MCF 10A (cell line): ENCODE data around the gene FHL1. TPM values are rescaled to one million over a fixed set of nuclear protein-coding genes. Genes with fewer than 3 reads are reported as not detected.
A peak's percentile ranks its signal among the peaks of the same experiment; 100 is the strongest.

Source experiments
- BruUV-seq: library from RNA; stranded (reverse); fragments of 400-500 nt; replicated peaks from 2 replicates; lab custom pipeline; 2021; lab: Mats Ljungman, UMichigan
- CTCF ChIA-PET: fragments of 300-600 bp; sonication (Branson Sonifier 250); formaldehyde crosslinking; extraction: SDS; loops from one replicate; lab custom pipeline; 2021; ENCODE audit warnings: antibody characterized with exemption, inconsistent platforms; lab: Yijun Ruan, JAX
- POLR2A ChIA-PET: fragments of 300-600, 350-650 bp; sonication (Branson Sonifier 250); formaldehyde crosslinking; extraction: SDS; loops from one replicate; lab custom pipeline; 2020; ENCODE audit warnings: antibody characterized with exemption, inconsistent platforms; lab: Yijun Ruan, JAX
- DNase-seq: peaks from one replicate; pipeline ENCODE4 v3.0.0-alpha.2; 2018; ENCODE audit not compliant: unreplicated experiment
- H3K27ac Mint-ChIP-seq: one replicate; pipeline ENCODE4 v1.8.0; 2022; ENCODE audit warnings: mild to moderate bottlenecking, low read depth, mixed read lengths; ENCODE audit not compliant: unreplicated experiment
- H3K27me3 Mint-ChIP-seq: one replicate; pipeline ENCODE4 v1.8.0; 2022; ENCODE audit warnings: mixed read lengths; ENCODE audit not compliant: insufficient read depth, unreplicated experiment
- H3K36me3 Mint-ChIP-seq: one replicate; pipeline ENCODE4 v1.8.0; 2022; ENCODE audit warnings: mild to moderate bottlenecking, moderate library complexity, mixed read lengths; ENCODE audit not compliant: insufficient read depth, unreplicated experiment
- H3K4me1 Mint-ChIP-seq: one replicate; pipeline ENCODE4 v1.8.0; 2022; ENCODE audit warnings: mixed read lengths; ENCODE audit not compliant: insufficient read depth, unreplicated experiment
- H3K4me3 Mint-ChIP-seq: one replicate; pipeline ENCODE4 v1.8.0; 2022; ENCODE audit warnings: mild to moderate bottlenecking, moderate library complexity, mixed read lengths; ENCODE audit not compliant: unreplicated experiment
- H3K9me3 Mint-ChIP-seq: one replicate; pipeline ENCODE4 v1.8.0; 2022; ENCODE audit warnings: mixed read lengths; ENCODE audit not compliant: unreplicated experiment
- intact Hi-C: fragments of 100-400 bp; cut with micrococcal nuclease; formaldehyde crosslinking; loops from 2 replicates; pipeline ENCODE4 v1.14.1; 2022
- total RNA-seq: library from RNA; stranded (reverse); gene quantifications from 2 replicates; pipeline ENCODE4 v1.2.3, GENCODE V29; 2022
- TF ChIP-seq, protein P1 (sequence below): fragments of 200-600 bp; IDR thresholded peaks from one replicate; pipeline ENCODE4 v1.8.0; 2022; ENCODE audit warnings: antibody characterized with exemption, mild to moderate bottlenecking; ENCODE audit not compliant: unreplicated experiment

Gene FHL1
- total RNA-seq, 1 experiment from 2014 or later, result 16.6 TPM

DNA sequence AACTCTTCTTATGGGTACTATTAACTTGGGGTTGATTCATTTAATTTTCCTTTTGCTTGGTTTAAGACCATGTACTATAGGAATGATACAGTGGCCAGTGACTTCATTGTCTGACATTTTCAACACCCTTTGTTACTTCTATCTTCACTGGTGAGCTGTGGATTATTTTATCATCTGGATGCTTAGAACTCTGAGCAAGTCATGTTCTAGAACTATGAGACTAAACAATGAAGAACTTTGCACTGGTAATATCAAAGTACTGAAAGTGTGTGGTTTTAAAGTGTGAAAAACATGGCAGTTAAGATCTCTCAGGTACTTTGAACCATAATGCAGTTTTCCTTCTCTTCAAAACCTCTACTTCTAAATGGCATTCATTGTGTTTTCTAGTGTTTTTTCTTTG is 56.1 kb downstream of the FHL1 start:
- intact Hi-C loops, result no loop called here
- CTCF ChIA-PET, result interaction anchor here (0.6 to 4.2 kb wide), 5 partner anchors 40 to 493 kb away, joined by 3 to 20 read pairs (median 3); no protein-coding TSS in a partner anchor
- Mint-ChIP-seq H3K9me3 (no peaks in the 10 kb centered on the region), H3K27ac (no peak overlapping the region), H3K27me3 (peaks cover 81% of the 10 kb centered on the region), H3K4me3 (no peak overlapping the region), H3K36me3 (no peaks in the 10 kb centered on the region), H3K4me1 (peaks cover 9% of the 10 kb centered on the region)
- no peak for DNase-seq
- no TSS peak for BruUV-seq
- TF ChIP-seq, protein P1, sequence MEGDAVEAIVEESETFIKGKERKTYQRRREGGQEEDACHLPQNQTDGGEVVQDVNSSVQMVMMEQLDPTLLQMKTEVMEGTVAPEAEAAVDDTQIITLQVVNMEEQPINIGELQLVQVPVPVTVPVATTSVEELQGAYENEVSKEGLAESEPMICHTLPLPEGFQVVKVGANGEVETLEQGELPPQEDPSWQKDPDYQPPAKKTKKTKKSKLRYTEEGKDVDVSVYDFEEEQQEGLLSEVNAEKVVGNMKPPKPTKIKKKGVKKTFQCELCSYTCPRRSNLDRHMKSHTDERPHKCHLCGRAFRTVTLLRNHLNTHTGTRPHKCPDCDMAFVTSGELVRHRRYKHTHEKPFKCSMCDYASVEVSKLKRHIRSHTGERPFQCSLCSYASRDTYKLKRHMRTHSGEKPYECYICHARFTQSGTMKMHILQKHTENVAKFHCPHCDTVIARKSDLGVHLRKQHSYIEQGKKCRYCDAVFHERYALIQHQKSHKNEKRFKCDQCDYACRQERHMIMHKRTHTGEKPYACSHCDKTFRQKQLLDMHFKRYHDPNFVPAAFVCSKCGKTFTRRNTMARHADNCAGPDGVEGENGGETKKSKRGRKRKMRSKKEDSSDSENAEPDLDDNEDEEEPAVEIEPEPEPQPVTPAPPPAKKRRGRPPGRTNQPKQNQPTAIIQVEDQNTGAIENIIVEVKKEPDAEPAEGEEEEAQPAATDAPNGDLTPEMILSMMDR, result no peak
- POLR2A ChIA-PET, result interaction anchor here (0.7 to 1.5 kb wide), 2 partner anchors 135 to 293 kb away, joined by 3 to 4 read pairs; no protein-coding TSS in a partner anchor

DNA sequence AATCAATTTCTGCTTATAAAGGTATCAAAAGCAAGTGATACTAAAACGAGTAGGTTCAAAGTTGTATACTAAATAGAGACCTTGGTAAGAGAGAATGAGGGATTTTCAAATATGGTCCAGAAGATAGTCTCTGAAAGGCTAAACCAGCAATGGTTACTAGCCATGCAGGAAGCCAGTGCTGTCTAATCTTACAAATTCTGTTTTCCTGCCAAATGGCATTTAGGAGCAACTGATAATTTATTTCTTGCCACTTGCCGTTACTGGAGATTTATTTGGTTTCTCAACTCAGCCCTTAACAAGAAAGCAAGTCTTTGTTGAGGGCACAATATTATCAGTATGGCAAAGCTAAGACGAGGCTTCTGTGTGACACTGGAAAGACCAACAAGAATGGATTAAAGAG is 56.6 kb downstream of the FHL1 start:
- CTCF ChIA-PET, result interaction anchor here (0.5 to 4.2 kb wide), 6 partner anchors 11 to 492 kb away, joined by 3 to 20 read pairs (median 3); no protein-coding TSS in a partner anchor
- POLR2A ChIA-PET, result interaction anchor here (1.5 kb wide), 1 partner anchor 292 kb away, joined by 3 read pairs; no protein-coding TSS in a partner anchor
- peaks cover 9% of the 10 kb centered on the region for H3K4me1 Mint-ChIP-seq
- no peak for DNase-seq
- H3K27ac Mint-ChIP-seq, result no peak overlapping the region
- no peaks in the 10 kb centered on the region for H3K36me3 Mint-ChIP-seq
- peaks cover 80% of the 10 kb centered on the region for H3K27me3 Mint-ChIP-seq
- no TSS peak for BruUV-seq
- intact Hi-C loops, result no loop called here
- no peaks in the 10 kb centered on the region for H3K9me3 Mint-ChIP-seq
- H3K4me3 Mint-ChIP-seq, result no peak overlapping the region
- TF ChIP-seq, protein P1, result no peak

DNA sequence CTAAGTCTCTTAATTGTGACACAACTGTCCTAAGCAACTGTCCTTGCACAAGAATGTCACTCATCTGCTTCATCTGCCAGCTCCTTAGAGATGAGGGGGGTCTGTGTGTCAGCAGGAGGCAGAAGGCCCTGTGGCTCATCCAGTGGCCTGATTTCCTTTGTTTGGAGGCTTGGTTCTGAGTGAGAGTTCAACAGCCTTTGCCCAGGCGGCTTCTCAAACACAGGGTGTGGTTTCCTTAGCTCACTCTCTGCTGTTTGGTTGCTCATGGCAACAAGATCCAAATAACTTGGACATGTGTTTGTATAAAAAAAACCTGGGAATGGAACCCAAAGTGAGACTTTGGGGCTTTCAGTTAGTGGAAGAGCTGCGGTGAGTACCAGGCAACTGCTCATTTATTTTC is 57.2 kb downstream of the FHL1 start:
- Mint-ChIP-seq H3K27ac (peak overlapping the region; percentile 54), H3K36me3 (no peaks in the 10 kb centered on the region), H3K4me3 (no peak overlapping the region), H3K9me3 (no peaks in the 10 kb centered on the region), H3K27me3 (peaks cover 81% of the 10 kb centered on the region), H3K4me1 (peaks cover 9% of the 10 kb centered on the region)
- DNase-seq, result peak; percentile 34
- TF ChIP-seq, protein P1, result no peak
- intact Hi-C loops, result no loop called here
- no TSS peak for BruUV-seq
- ChIA-PET CTCF (interaction anchor here (0.5 to 4.2 kb wide), 5 partner anchors 12 to 492 kb away, joined by 3 to 20 read pairs (median 3); no protein-coding TSS in a partner anchor), POLR2A (no interaction called here)

DNA sequence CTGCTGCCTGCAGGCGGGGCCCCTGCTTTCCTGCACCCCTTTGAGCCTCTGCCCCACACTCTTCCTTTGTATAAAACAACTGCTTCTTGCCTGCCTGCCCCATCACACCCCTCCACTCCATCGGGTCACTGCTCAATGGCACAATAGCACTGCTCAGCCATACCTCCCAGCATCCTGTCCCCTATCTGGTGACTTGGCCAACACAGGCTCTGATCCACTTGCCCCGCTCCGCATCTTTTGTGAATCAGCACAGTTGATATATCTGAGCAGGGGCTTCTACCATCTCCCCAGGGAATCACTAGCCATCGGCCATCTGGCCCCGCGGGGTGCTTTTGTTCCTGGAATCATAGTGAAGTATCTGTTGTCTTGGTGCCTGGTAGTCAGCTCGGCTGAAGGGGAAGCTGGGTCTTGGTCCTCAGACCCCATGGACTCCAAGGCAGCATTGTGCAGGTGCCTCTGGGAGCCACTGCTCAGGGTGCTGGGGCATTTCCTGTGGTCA is 58.6 kb downstream of the FHL1 start:
- BruUV-seq, result no TSS peak
- no peaks in the 10 kb centered on the region for H3K9me3 Mint-ChIP-seq
- intact Hi-C loops, result no loop called here
- H3K36me3 Mint-ChIP-seq, result no peaks in the 10 kb centered on the region
- peaks cover 9% of the 10 kb centered on the region for H3K4me1 Mint-ChIP-seq
- no peak overlapping the region for H3K4me3 Mint-ChIP-seq
- ChIA-PET CTCF (interaction anchor here (0.5 to 4.2 kb wide), 3 partner anchors 9 to 177 kb away, joined by 3 to 20 read pairs (median 3); no protein-coding TSS in a partner anchor), POLR2A (interaction anchor here (1.1 kb wide), 1 partner anchor 16 kb away, joined by 3 read pairs; no protein-coding TSS in a partner anchor)
- no peak overlapping the region for H3K27ac Mint-ChIP-seq
- H3K27me3 Mint-ChIP-seq, result peaks cover 82% of the 10 kb centered on the region
- DNase-seq, result no peak
- TF ChIP-seq, protein P1, result no peak
